ENCODE results near the gene OSBPL3.

The OSBPL3 gene

DNA sequence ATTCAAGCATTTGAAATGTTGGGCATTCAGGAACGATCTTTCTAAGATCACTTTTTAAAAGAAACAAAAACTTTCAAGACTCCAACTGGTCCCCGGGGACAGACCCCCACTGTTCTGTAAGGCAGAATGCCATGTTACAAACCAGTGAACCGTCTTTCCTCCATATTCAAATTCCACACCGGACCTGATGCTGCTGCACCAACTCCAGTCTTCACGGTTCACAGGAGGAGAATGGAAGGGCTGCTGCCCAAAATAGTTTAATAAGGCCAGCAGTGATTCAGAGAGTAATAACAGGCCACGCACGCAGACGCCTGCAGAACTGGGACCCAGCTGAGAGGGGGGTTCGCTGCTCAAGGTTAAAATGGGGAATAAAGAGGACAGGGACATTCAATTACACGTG, 47.2 kb downstream of the OSBPL3 start:
- no peak for DNase-seq (ENCODE audit: low spot score in 2 of 2)
- no peaks in the 10 kb centered on the region for H3K9me3 ChIP-seq
- no peaks in the 10 kb centered on the region for H3K36me3 ChIP-seq (replicated peaks)
- H3K27me3 ChIP-seq (ENCODE audit: low read depth) = no peaks in the 10 kb centered on the region
- peaks cover 6% of the 10 kb centered on the region; the same call in 1 of the 2 replicates for H3K4me1 ChIP-seq
- H3K4me3 ChIP-seq = no peak overlapping the region
- in situ Hi-C loops (cut with MboI; ENCODE audit: low sequenced_read_pairs) = no loop called here

DNA sequence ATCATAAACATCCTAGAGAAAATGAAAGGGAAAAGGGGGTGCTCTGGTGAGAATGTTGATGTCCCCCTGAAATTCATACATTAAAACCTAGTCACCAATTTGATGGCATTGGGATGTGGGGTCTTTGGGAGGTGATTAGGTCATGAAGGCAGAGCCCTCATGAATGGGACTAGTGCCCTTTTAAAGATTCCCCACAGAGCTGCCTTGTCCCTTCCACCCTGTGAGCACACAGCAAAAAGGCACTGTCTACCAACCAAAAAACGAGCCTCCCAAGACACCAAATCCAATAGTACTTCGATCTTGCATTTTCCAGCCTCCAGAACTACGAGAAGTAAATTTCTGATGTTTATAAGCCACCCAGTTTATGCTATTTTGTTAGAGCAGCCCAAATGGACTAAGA, 47.6 kb downstream of the OSBPL3 start:
- no peaks in the 10 kb centered on the region for H3K36me3 ChIP-seq (replicated peaks)
- DNase-seq (ENCODE audit: low spot score in 2 of 2) = no peak
- peaks cover 6% of the 10 kb centered on the region; the same call in 1 of the 2 replicates for H3K4me1 ChIP-seq
- no peaks in the 10 kb centered on the region for H3K27me3 ChIP-seq (ENCODE audit: low read depth)
- H3K4me3 ChIP-seq = no peak overlapping the region
- in situ Hi-C loops (cut with MboI; ENCODE audit: low sequenced_read_pairs) = no loop called here
- H3K9me3 ChIP-seq = no peaks in the 10 kb centered on the region

DNA sequence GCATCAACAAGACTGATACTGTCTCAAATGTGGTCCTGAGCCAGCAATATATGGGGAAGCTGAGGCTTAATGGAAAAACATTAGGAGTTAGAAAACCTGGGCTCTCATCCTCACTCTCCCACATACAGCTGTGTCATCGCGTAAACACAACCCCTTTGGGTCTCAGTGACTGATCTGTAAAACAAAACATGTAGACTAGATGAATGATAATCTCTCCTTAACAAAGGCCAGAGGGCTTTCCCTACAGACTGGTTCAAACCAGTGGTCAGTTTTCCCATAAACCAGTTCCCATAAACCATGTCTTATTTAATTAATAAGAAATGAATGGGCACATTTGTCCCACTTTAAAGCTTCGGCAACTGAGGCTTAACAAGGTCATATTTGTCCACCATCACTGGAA, 48.1 kb downstream of the OSBPL3 start:
- H3K9me3 ChIP-seq = no peaks in the 10 kb centered on the region
- H3K4me3 ChIP-seq = no peak overlapping the region
- no peaks in the 10 kb centered on the region for H3K36me3 ChIP-seq (replicated peaks)
- H3K4me1 ChIP-seq = peaks cover 6% of the 10 kb centered on the region; the same call in 1 of the 2 replicates
- peak in 1 of 2 experiments; percentile 6 for DNase-seq (ENCODE audit: low spot score in 2 of 2)
- H3K27me3 ChIP-seq (ENCODE audit: low read depth) = no peaks in the 10 kb centered on the region
- in situ Hi-C loops (cut with MboI; ENCODE audit: low sequenced_read_pairs) = no loop called here

DNA sequence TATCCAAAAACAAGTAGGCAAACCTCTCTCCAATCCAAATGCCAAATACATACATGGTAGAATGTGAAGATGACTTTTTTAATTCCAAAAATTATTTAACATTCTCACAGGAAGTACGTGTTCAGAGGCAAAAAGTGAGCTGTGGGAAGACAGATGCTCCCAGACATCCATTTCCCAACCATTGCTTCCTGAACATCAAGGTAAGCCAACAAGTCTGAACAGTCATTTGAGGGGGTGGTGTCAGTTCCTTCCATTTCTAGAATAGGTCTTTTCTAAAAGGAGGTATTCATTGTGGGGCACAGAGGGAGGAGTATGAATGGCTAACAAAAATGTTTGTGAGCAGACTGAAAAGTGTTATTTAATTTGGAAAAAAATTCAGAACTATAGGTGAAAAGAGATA, 49.1 kb downstream of the OSBPL3 start:
- Histone ChIP-seq H3K27me3 (ENCODE audit: low read depth) (no peaks in the 10 kb centered on the region), H3K9me3 (no peaks in the 10 kb centered on the region), H3K4me3 (no peak overlapping the region), H3K4me1 (no peaks in the 10 kb centered on the region), H3K36me3 (replicated peaks) (no peaks in the 10 kb centered on the region)
- no peak for DNase-seq (ENCODE audit: low spot score in 2 of 2)
- in situ Hi-C loops (cut with MboI; ENCODE audit: low sequenced_read_pairs) = no loop called here

DNA sequence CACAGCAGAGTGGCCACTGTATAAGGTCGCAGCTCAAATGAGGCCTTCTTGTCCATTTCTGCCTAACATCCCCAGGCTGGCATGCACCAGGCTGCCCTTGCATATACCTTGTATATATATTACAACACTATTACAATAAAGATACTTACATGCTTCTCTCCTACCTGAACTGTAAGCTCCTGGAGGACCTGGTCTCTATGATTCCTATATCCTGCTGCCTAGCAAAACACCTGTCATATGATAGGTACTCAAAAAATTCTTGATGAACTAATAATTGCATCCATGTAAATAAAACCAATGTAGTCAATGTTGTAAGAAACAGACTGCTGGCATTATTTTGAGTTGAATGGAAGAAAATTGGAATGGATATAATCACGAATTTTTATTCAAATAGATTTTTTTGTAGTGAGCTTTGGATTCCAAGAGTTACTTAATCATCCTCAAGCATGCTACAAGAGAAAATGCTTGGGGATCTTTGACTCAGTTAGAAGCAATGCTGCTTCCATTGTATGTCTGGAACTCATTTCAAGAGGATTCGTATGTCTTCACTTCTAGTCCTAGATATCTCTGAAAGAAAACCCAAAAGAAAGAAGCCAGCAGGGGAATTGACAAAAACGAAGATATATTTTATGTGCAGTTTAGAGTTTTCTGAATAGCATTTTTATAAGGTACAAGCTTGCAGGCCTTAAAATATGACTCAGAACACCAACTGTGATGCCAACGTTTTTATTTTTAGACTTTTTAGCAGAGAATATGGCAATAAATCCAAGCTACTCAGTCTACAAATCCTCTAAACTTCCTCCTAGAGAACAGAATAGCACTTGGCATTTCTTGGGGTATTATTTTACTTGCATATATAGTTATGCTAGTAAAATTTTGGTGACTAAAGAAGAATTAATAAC, 53.1 kb downstream of the OSBPL3 start:
- H3K4me3 ChIP-seq = no peak overlapping the region
- peaks cover 7% of the 10 kb centered on the region for H3K4me1 ChIP-seq
- no peaks in the 10 kb centered on the region for H3K9me3 ChIP-seq
- H3K36me3 ChIP-seq (replicated peaks) = no peaks in the 10 kb centered on the region
- H3K27me3 ChIP-seq (ENCODE audit: low read depth) = no peaks in the 10 kb centered on the region
- no peak for DNase-seq (ENCODE audit: low spot score in 2 of 2)
- in situ Hi-C loops (cut with MboI; ENCODE audit: low sequenced_read_pairs) = no loop called here

DNA sequence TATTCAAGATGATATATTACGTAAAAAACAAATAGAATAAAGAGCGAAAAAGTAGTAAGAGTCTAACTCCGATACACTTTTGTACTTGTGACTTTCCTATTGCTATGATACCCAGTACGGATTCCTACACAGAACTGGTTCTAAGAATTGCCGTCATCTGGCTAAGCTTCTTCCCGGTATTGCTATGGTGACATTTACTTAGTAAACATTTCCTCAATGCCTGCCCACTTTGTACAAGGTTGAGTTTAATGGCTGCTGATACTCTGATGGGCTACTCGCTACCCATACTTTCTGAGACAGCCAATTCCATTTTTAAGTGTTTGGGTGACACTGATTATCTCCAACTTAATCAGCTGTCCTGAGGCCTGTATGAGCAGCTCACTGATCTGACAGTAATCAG, 55.6 kb downstream of the OSBPL3 start:
- in situ Hi-C loops (cut with MboI; ENCODE audit: low sequenced_read_pairs) = no loop called here
- H3K4me1 ChIP-seq = peaks cover 22% of the 10 kb centered on the region
- no peaks in the 10 kb centered on the region for H3K27me3 ChIP-seq (ENCODE audit: low read depth)
- H3K9me3 ChIP-seq = no peaks in the 10 kb centered on the region
- H3K36me3 ChIP-seq (replicated peaks) = no peaks in the 10 kb centered on the region
- no peak for DNase-seq (ENCODE audit: low spot score in 2 of 2)
- H3K4me3 ChIP-seq = no peak overlapping the region

DNA sequence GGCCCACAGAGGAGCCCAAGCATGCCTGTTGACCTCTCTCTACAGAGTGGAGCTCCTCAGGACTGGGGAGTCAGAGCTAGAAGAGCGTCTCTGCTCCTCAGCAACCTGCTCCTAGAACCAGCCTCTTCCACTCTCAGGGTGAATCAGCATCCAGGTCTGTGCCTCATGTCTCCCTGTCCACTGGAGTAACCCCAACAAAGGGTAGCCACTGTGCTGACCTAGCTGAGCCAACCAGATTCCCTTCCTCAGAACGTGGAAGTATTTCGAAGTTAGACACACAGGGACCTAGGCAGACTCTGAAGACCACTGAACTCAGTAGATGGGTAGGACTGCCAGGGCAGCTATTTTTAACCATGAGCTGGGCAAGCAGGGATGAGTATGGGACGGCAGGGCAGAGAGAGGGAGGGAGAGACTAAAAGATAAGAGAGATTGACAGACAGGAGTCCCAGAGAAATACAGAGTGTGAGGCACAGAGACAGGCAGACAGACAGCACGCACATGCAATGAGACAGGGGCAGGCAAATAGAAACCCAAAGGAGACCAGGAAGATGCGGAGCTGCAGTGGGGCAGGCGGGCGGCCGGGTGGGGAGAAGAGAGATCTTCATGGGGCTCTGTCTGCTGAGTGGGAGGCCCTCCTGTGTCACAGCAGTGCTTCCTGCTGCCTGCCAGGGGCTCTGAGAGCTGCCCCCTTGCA, 56.7 kb downstream of the OSBPL3 start:
- Histone ChIP-seq H3K27me3 (ENCODE audit: low read depth) (no peaks in the 10 kb centered on the region), H3K9me3 (no peaks in the 10 kb centered on the region), H3K36me3 (replicated peaks) (no peaks in the 10 kb centered on the region), H3K4me3 (no peak overlapping the region), H3K4me1 (peaks cover 22% of the 10 kb centered on the region)
- in situ Hi-C loops (cut with MboI; ENCODE audit: low sequenced_read_pairs) = no loop called here
- no peak for DNase-seq (ENCODE audit: low spot score in 2 of 2)

DNA sequence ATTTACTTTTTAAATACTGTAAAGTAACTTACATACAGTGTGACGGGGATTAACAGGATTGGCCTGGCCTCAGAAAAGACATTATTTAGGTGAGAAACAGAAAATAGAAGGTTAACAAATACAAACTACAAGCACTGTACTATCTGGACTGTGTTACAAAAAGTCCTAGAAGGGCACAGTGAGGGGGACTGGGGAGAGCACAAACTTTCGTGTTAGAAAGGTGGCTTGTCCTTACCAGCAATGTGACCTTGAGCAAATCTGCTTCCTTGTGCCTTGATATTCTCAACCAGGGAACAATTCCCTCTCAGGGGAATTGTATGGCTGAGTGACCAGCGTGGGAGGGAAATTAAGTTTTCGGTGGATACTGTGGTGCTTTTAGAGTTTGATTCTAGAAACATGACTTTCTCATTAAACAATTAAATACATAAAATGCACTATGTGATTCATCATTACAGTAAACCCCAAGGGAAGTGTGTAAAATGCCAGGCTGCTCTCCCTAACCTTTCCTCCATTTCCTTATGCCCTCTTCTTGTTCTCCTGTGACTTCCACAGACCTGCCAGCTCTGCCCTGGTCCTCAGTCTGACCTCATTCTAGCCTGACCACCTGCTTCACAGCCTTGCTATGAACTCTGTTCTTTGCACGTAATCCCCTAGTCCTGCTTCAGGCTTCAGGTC, 57.7 kb downstream of the OSBPL3 start:
- no peaks in the 10 kb centered on the region for H3K27me3 ChIP-seq (ENCODE audit: low read depth)
- no peaks in the 10 kb centered on the region for H3K9me3 ChIP-seq
- H3K4me3 ChIP-seq = no peak overlapping the region
- DNase-seq (ENCODE audit: low spot score in 2 of 2) = peak in 1 of 2 experiments; percentile 9
- peaks cover 22% of the 10 kb centered on the region for H3K4me1 ChIP-seq
- in situ Hi-C loops (cut with MboI; ENCODE audit: low sequenced_read_pairs) = no loop called here
- H3K36me3 ChIP-seq (replicated peaks) = no peaks in the 10 kb centered on the region

DNA sequence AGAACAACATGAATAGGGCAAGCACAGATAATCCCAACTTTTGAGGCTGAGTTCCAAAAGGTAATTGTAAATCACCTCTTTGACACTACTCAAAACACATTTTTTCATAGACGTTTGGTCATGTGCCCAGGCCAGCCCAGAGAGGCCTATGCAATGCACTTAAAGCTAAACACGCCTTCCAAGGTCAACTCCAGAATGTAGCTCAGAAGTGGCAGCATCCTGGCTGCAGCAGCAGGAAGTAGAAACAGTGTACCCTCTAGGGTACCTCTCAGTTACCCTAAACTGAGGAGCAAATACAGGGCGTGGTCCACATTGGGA, 58.7 kb downstream of the OSBPL3 start:
- Histone ChIP-seq H3K27me3 (ENCODE audit: low read depth) (no peaks in the 10 kb centered on the region), H3K4me3 (no peak overlapping the region), H3K4me1 (peaks cover 22% of the 10 kb centered on the region), H3K36me3 (replicated peaks) (no peaks in the 10 kb centered on the region), H3K9me3 (no peaks in the 10 kb centered on the region)
- in situ Hi-C loops (cut with MboI; ENCODE audit: low sequenced_read_pairs) = no loop called here
- peak; percentile 86 to 95 for DNase-seq (ENCODE audit: low spot score in 2 of 2)

DNA sequence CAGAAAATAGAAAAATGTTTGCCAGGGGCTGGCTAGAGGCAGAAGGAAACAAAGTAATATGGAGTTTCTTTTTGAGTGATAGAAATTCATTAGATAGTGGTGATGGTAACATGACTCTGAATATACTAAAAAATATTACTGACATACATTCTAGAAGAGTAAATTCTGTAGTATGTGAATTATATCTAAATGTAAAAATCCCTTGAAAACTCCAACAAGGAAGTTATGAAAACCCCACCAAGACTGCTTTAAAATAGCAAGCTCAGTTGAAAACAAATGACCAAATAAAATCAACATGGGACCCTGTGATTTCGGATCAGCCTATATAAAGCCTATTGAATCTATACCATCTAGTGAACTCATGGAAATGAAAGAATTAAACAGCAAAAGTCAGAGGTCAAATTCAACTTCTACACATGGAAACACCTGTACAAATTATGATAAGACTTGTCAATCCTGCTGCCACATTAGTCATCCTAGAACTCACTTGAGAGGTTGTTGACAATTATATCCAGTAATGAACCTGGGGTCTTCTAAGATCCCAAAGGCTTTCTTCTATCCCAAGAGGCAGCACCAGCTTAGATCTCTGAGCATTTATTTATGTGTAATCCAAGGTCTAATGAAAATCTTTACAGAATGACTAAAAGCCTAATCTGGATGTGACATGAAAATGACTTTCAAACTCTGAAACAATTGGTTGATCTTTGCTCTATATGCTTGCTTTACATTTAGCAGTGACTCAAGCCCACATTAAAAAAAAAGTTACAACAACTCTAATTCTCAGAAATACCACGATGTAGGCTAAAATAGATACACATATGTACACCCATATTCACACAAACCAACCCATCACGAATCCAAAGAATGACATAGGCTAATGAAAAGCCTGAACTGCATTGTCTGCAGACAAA, 59.3 kb downstream of the OSBPL3 start:
- DNase-seq (ENCODE audit: low spot score in 2 of 2) = no peak
- H3K9me3 ChIP-seq = no peaks in the 10 kb centered on the region
- H3K4me3 ChIP-seq = no peak overlapping the region
- H3K27me3 ChIP-seq (ENCODE audit: low read depth) = no peaks in the 10 kb centered on the region
- no peaks in the 10 kb centered on the region for H3K36me3 ChIP-seq (replicated peaks)
- in situ Hi-C loops (cut with MboI; ENCODE audit: low sequenced_read_pairs) = no loop called here
- peaks cover 22% of the 10 kb centered on the region for H3K4me1 ChIP-seq

DNA sequence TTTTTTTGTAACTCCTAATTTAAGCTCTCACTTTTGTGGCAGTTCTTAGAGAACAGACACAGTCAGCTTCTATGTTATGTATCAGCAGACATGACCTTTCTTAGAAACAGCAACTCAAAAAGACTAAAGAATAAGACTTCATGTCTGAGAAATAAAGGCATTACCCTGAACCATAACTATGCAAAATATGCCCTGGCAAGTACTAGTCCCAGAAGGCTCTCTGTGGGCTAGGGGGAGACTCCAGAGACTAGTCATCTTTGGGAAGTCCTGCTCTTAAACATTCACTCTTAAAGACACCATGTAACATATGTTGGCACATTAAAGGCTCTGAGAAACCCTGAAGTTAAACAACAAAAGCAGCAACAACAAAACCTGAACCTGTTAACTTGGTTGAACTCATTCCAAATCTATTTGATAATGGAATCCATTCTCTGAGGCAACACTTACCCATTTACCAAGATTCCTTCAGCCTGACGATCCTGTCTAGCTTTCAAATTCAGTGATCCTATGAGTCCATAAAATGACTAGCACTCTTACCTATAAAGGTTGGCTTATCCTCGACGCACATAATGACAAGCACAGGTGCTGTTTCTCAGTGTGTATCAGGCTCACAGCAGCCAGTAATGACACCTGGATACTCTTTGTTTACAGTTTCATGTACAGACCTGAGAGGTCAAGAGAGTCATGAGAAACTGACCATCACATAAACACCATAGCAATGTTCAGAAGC, 62.3 kb downstream of the OSBPL3 start:
- H3K4me3 ChIP-seq = no peak overlapping the region
- no peaks in the 10 kb centered on the region for H3K36me3 ChIP-seq (replicated peaks)
- no peaks in the 10 kb centered on the region for H3K27me3 ChIP-seq (ENCODE audit: low read depth)
- DNase-seq (ENCODE audit: low spot score in 2 of 2) = no peak
- peaks cover 22% of the 10 kb centered on the region for H3K4me1 ChIP-seq
- in situ Hi-C loops (cut with MboI; ENCODE audit: low sequenced_read_pairs) = no loop called here
- no peaks in the 10 kb centered on the region for H3K9me3 ChIP-seq

DNA sequence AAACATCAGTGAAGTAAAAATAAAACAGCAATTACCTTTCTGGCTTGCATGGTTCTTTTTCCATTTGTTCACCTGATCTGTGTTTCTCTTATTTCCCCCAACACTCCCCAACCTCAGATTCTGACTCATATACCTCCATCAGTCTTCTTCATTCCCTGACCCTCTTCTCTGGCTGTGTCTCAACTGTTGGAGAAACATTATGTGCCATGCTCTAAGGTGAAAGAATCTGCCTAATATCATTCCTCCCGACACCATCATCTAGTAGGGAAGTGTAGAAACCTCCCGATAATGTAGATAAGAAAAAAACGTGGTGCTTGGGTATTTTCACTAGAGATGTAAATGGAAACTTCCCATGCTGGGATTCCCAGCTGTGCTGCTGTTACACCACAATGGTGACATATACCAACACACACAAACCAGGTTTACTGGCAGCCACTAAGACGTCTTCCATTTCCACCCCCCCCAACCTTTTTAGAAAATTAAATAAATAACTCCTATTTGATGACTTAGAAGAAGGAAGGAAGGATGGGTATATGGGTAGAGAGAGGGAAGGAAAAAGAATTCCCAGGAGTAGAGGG, 63.4 kb downstream of the OSBPL3 start:
- in situ Hi-C loops (cut with MboI; ENCODE audit: low sequenced_read_pairs) = no loop called here
- H3K9me3 ChIP-seq = no peaks in the 10 kb centered on the region
- DNase-seq (ENCODE audit: low spot score in 2 of 2) = no peak
- H3K27me3 ChIP-seq (ENCODE audit: low read depth) = no peaks in the 10 kb centered on the region
- H3K36me3 ChIP-seq (replicated peaks) = no peaks in the 10 kb centered on the region
- no peak overlapping the region for H3K4me3 ChIP-seq
- peaks cover 11% of the 10 kb centered on the region for H3K4me1 ChIP-seq

Measured in HAP-1 (cell line).